ENCODE results near the gene GRK3. TPM values are rescaled to one million over a fixed set of nuclear protein-coding genes. Genes with fewer than 3 reads are reported as not detected.

Gene GRK3
- total RNA-seq, 4 donors from 2014 or later = 17.2 to 45.1 (median 27.1) TPM

DNA sequence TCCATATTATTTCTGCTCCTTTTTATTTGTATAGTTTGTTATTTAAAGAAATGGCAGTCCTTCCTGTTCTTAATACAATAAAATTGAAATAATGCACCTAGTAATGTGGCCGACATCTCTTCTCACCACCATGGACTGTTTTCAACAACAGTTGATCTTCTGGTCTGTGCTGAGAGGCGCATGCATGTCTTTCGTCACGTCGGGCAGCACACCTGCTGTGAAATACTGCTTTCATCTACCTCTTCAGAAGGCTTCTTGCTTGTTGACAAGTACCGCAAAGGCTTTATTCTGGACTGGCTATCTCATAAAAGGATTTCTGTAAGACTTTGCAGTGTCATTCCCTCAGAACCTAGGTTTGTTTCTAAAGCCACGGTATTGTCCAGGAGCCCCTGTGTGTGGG, 163.6 kb downstream of the GRK3 start:
- no peak for DNase-seq (ENCODE audit: low spot score)
- TF ChIP-seq, protein P1, sequence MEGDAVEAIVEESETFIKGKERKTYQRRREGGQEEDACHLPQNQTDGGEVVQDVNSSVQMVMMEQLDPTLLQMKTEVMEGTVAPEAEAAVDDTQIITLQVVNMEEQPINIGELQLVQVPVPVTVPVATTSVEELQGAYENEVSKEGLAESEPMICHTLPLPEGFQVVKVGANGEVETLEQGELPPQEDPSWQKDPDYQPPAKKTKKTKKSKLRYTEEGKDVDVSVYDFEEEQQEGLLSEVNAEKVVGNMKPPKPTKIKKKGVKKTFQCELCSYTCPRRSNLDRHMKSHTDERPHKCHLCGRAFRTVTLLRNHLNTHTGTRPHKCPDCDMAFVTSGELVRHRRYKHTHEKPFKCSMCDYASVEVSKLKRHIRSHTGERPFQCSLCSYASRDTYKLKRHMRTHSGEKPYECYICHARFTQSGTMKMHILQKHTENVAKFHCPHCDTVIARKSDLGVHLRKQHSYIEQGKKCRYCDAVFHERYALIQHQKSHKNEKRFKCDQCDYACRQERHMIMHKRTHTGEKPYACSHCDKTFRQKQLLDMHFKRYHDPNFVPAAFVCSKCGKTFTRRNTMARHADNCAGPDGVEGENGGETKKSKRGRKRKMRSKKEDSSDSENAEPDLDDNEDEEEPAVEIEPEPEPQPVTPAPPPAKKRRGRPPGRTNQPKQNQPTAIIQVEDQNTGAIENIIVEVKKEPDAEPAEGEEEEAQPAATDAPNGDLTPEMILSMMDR (IDR thresholded peaks at IDR 0.05) = no peak
- no peak for ATAC-seq (ENCODE audit: low FRiP score)

DNA sequence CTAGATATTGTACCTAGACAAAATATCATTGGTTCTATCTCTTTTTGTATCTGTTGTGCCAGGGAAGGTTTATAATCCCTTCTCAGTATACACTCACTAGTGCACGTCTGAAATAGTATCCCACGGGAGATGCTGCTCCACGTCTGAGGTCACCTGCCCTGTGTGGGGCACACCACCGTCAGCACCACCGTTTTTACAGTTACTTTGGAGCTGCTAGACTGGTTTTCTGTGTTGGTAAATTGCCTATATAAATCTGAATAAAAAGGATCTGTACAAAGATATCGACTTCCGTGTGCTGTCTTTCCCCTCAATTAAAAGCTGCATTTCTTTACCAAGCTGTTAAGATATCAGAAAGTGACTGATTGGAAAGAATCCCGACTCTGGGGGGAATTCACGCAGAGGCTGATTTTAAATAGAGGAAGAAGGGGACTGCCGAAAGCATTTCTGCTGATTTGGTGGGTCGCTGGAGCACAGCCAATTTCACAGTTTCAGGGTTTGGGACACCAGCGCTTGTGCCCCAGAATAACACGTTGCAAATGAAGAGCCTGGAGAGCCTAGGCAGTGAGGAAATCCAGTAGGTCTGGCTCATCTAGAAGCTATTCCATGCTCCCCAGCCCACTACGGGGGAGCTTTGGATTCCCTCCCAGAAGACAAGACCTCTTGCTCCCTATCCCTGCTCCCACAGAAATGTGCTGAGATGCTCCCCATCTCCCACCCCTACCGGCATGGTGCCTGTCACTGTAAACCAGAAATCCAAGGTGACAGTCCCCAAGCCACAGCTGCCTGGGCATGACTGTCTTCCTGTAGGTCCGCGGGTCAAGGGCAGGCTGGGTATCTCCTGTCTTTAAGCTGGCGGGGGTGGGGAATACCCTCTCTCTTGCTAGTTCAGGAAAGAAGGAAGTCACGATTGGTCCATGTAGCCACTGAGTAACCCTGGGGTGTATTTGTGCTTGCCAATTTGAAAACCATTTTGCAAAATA, 164.8 kb downstream of the GRK3 start:
- ATAC-seq (ENCODE audit: low FRiP score) (no peak), DNase-seq (ENCODE audit: low spot score) (no peak)
- TF ChIP-seq, protein P1 (IDR thresholded peaks at IDR 0.05) = no peak

DNA sequence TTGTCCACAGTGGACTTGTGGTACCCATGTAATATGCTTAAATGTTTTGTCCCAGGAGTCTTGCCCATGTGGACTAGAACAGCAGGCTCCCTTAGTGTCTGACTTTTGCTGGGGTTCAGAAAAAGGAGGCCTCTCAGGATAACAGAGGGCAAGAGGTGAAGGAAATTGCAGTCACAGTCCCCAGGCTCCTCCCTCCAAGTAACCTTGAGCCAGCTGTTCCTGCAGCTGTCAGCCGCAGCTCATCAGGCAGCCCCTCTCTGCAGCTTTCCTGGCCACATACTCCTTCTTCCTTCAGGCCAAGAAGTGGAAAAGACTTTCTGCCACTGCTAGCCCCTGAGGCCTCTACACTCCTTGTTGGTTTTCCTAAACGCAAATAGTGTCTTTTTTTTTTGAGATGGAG, 171.2 kb downstream of the GRK3 start:
- ATAC-seq (ENCODE audit: low FRiP score) (no peak), DNase-seq (ENCODE audit: low spot score) (no peak)
- TF ChIP-seq, protein P1 (IDR thresholded peaks at IDR 0.05) = no peak

DNA sequence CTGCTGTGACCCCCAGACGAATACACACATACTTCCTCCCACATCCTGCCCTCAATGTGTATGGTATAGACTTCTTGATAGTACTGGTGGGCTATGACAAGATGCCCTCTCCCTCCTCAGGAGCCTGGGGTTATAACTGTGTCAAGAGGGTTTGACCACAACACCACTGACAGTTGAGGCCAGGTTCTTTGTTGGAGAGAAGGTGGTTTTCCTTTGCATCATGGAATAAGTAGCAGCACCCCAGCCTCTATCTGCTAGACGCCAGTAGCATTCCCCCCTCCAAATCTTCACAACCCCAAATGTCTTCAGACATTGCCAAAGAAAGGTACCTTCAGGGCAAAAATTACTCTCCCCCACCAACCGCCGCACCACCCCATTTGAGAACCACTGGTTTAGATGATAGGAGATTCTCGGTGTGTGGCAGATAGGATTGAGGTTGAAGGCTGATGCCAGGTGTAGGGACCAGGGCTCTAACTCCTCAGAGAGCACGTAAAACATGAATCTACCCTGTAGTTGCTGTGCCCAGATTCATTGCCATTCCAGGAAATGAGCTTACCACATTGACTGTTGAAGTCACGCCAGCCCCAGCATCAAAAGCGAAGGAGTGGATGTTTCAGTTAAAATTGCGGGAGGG, 172.0 kb downstream of the GRK3 start:
- ATAC-seq (ENCODE audit: low FRiP score) (no peak), DNase-seq (ENCODE audit: low spot score) (no peak)
- TF ChIP-seq, protein P1 (IDR thresholded peaks at IDR 0.05) = no peak

DNA sequence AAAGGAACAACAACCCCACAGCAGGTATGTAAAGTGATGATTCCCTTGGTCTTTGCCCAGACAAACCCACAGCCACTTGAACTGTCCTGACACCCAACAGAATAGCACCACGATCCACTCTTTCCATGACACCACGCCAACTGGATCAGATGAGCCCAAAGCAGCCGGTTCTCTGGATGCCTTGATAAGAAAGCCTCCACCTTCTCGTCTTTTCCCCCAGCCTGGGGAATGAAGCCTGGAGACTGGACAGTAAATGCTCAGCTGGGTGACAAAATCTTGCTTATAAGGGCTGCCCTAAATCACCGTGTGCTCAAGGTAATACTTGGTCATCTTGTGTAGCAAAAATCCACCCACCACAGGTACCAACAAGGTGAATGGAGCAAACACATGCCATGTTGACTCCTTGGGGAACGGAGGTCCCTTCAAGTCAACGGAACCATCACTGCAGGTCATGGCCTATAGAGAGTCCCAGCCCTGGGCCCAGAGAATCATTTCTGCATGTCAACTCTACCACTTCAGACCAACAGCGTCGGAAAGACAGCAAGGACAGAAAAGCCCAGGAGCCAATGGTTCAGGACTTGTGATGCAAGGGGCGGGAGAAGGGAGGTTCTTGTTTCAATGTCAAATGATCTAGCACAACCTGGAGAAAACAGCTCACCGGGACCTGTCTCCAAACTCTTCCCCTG, 175.3 kb downstream of the GRK3 start:
- TF ChIP-seq, protein P1 (IDR thresholded peaks at IDR 0.05) = no peak
- DNase-seq (ENCODE audit: low spot score) (no peak), ATAC-seq (ENCODE audit: low FRiP score) (no peak)

DNA sequence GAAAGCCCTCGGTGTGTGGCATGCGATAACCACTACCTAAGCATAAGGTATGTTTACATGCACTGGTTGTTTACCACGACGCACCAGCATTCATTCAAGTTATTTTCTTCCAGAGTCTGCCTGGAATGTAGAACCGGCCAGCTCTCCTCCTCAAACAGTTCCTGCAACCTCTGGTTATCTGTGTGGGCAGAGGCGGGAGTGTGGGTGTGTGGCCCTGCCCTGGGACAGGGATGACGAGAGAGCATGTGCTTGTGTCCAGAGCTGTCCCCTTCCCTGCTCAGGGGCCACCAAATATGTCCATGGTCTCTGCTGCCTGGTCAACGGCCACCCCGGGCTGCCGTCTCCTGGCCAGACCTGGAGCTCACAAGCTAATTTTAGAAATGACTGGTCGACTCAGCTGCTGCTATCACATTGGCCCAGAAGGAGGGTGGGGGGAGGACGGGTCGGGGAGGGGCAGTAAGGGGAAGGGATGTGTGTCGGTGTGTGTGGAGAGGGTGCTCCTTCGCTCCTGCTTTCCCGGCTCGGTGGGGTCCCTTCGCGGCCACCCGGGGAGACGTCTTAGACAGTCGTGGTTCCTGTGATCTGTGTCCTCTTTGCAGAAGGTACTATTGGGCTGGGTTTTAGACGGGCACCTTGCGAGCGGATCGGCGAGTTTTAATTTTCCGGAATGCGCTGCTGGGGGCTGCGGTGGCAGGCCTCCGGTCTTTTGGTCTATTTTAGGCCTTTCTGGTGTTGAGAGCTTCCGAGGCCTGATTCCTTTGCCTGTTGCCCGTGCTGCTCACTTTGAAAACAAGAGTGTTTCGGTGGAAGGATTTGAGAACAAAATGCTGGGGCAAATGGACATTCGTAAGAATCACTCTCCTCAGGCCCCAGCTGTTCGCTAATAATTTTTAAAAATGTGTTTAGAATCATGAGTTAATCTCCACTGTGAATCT, 177.5 kb downstream of the GRK3 start, which contains the start of gene MYO18B:
Gene MYO18B, plus strand, starts transcription at position 497 of the 935 bp plus-strand sequence. CDS start 18,905 bp downstream, outside the sequence.
- TF ChIP-seq, protein P1 (IDR thresholded peaks at IDR 0.05) = no peak
- ATAC-seq (ENCODE audit: low FRiP score) = no peak
- no peak for DNase-seq (ENCODE audit: low spot score)

Data from omental fat pad (tissue), 4 donors.